ENCODE measurements around the gene SUSD4.

GRCh38 chr1:223363856-223364684, at the start of gene SUSD4:
- TF ChIP-seq REST (IDR thresholded peaks at IDR 0.05) (no peak), CBX2 (IDR thresholded peaks at IDR 0.05; ENCODE audit: borderline replicate concordance, low read depth) (no peak)

Measured in A549 (cell line).